GM21825 (cell line): Measurements from ENCODE around the gene CEP131.

ENCODE experiments used
- ATAC-seq: cut with Tn5 transposase; IDR thresholded peaks from one replicate; pipeline ENCODE4 v1.9.1; 2021; ENCODE audit warnings: mild to moderate bottlenecking, moderate library complexity; ENCODE audit not compliant: unreplicated experiment

The CEP131 gene

GRCh38 chr17:81204578-81204977 lies 18.2 kb downstream of the CEP131 start:
- ATAC-seq, result no peak

DNA sequence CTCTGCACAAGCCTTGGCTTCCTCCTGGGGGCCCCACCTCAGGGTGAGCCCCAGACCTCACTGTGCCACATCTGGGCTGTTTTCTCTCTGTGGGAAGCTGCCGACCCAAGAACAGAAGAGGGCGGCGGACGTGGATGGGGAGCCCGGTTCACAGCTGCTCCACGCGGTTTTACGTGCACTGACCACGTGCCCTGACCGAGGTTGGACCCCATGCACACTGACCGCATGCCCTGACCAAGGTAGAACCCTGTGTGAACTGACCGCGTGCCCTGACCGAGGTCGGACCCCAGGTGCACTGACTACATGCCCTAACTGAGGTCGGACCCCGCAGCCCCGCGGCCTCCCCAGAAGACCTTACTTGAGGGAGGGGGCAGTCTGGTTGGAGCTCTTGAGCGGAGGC lies 19.6 kb downstream of the CEP131 start:
- ATAC-seq, result no peak

- ATAC-seq, result no peak
Measured at GRCh38 chr17:81202318-81202717, 20.4 kb downstream of the CEP131 start.

DNA sequence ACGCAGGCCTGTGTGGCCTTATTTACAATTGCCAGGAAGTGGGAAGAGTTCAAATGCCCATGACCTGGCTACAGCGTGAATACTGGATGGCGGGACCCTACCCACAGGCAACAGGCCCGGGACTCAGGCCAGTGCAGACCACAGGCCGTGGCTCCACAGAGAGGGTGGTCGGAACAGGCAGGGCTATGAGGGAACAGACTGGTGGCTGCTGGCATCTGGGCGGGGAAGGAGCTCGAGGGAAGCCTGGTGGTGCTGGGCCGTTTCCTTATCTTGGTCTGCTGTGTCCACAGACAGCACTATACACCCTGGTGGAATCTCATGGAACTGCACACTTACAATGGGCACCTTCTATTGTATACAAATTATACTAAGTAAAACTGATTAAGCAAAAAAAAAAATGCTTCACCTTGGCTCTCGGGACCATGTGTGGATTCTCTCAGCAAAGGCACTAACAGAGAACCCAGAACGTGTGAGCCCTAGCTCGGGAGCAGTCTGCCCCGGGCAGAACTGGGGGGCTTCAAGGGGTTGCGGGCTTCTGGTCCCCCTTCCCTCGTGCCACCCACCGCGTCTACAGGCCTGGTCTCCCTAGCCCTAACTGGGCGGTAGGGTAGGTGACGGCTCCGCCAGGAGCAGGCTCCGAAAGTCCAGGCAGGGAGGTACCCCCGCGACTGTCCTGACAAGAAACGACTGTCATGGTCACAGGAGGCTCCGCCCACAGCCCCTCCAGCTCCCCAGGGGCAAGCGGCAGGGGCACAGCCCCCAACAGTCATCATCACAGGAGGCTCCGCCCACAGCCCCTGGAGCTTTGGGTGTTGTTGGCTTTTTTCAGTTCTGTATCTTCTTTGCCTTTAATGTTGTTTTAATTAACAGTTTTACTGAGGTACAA lies 21.8 kb downstream of the CEP131 start:
- no peak for ATAC-seq

GRCh38 chr17:81200201-81200600 lies 22.6 kb downstream of the CEP131 start:
- no peak for ATAC-seq

- no peak for ATAC-seq
Measured at GRCh38 chr17:81199482-81199830, 23.3 kb downstream of the CEP131 start.

DNA sequence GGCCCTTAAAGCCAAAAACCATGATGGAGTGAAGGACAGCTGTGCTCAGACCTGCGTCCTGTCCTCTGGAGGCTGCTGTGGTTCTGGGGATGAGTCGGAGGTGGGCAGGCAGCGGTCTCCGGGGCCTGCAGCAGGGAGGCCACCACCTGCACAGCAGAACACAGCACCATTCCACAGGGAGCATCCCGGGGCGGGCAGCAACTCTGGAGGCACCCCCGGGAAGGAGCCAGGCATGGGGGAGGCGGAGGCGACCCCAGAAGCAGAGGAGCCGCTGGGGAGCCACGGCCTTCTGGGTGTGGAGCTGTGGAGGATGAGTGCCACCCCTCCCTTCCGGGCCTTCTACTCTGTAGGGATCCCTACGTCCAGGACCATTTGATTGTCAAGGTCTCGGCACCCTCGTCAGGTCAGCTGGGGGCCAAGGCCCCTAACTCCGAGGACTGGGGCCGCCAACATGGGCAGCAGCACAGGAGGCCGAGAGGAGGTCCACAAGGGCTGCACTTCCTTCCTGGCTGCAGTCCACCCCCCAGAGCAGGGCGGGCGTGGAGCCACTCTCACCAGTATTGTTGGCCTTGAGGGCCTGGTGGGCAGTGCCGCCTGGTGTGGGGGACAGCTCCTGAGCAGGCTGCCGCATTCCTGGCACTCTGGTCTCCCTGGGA lies 23.8 kb downstream of the CEP131 start:
- no peak for ATAC-seq

GRCh38 chr17:81197831-81198490 lies 24.8 kb downstream of the CEP131 start:
- ATAC-seq, result no peak

- ATAC-seq, result no peak
Measured at GRCh38 chr17:81197409-81197795, 25.4 kb downstream of the CEP131 start.

DNA sequence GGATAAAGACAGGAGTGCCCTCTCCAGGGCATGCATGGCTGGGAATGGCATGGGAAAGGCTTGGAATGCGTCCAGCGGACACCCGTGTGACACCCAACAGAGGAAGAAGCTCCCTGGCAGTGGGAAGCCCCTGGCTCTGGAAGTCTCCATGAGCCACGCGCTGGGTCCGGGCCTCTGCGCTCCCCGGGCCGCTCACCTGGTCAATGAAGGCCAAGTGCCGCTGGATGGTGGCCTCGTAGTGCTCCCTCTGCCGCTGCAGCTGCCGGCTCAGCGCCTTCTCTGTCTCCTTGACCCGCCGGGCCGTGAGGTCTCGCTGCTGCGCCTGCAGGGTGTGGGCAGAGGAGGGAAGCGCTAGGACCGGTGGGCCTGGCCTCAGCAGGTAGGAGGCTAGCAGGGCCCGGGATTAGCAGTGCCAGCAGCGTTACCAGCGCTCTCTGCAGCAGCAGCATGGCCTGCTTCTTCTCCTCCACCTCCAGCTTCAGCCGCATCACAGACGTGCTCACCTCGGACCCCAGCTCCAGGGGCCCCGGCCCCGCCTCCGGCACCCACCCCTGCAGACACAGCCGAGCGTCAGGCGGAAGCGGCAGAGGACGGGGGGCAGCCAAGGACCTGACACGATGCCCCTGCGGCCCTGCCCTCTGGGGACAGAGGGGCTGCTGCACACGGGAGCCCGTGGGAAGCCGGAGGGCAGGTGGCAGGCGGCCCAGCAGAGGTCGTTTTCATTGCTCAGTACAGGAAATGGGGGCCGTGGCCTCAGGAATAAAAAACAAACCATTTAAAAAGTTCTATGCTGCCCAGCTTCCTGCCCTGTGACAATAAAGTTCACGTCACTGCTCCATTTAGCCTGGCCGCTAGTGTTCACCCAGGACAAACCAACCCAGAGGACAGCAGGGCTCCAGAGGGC lies 26.0 kb downstream of the CEP131 start:
- ATAC-seq, result no peak

DNA sequence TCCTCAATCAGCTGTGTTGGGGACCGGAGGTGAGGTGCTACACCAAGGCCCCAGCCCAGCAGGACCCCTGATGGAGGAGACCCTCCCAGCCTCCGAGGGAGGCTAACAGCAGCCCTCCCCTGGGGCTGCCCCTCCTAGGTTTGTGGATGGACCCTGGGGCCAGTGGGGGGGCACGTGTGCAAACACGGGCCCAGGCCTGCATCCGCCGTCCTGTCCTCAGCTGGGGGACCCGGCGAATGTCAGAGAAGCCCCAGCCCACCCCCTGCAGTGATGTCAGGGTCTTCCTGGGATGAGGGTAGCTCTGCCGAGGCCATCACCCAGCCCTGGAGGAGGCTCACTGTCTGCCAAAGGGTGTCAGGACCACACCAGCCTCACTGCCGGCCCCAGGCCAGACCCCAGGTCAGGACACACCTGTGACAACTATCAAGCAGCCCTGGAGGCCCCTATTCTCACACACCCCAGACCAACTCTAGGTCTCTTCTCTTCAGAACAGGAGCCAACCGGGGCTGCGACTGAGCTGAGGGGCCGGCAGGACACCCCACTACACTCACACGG lies 26.7 kb downstream of the CEP131 start:
- no peak for ATAC-seq

GRCh38 chr17:81194941-81195901 lies 27.5 kb downstream of the CEP131 start:
- no peak for ATAC-seq

- no peak for ATAC-seq
Measured at GRCh38 chr17:81194225-81194760, 28.5 kb downstream of the CEP131 start.

GRCh38 chr17:81193470-81194224 lies 29.1 kb downstream of the CEP131 start:
- no peak for ATAC-seq

DNA sequence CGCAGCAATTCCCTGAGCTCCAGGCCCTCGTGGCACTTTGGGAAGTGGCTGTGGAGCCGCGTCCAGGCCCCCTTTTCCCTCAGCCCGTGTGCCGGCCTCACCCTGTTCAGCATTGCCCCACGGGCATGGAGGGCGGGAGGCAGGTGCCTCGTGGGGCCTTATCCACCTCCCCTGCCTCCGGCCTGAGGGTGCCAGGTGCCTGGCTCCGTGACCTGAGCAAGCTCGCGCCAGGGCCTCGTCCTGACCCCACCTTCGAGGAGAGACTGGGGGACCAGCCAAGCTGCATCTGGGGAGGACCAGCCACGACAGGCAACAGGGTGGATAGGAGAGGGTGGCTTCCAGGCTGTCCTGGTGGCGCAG lies 29.7 kb downstream of the CEP131 start:
- no peak for ATAC-seq

DNA sequence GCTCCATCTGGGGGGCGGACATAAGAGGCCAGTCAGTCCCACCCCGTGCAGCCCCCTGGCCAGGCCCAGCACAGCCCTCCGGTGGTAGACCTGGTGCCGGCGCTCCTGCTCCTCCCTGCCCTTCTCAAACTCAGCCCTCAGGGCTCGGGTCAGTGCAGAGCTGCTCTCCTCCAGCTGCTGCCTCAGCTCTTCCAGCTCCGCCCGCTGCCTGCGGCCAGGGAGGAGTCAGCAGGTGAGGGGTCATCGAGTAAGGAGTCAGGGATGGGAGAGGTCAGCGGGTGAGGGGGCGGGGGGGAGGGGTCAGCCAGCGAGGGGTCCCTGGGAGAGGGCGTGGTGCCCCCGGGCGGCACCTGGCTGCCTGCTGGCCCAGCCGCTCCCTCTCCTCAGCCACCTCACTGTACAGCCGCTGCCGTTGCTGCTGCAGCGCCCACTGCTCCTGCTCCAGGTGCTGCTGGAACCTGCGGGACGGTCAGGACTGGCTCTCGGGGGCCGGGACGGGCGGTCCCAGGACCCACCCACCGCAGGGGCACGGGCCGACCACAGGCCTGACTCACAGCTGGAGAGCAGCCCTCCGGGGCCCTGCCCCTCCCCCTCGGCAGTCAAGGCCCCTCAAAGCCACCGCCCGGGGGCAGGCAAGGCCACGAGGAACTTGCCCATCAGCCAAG lies 30.2 kb downstream of the CEP131 start:
- ATAC-seq, result no peak

- ATAC-seq, result no peak
Measured at GRCh38 chr17:81191646-81192045, 31.1 kb downstream of the CEP131 start.

- no peak for ATAC-seq
Measured at GRCh38 chr17:81191116-81191515, 31.6 kb downstream of the CEP131 start.
